Suprapubic skin (tissue), 4 donors: ENCODE results near the gene ZNF329. TPM values are rescaled to one million over a fixed set of nuclear protein-coding genes. Genes with fewer than 3 reads are reported as not detected.

Experiments used
- DNase-seq, 2 donors: peaks; one replicate each; pipeline ENCODE4 v3.0.0-alpha.2; 2019; ENCODE audit warnings: low spot score in 2 of 2
- H3K27ac ChIP-seq: fragments of 200-600 bp; sonication (generic); one replicate; pipeline ENCODE4 v1.5.1; 2019
- H3K27me3 ChIP-seq: fragments of 200-600 bp; sonication (generic); one replicate; pipeline ENCODE4 v1.5.1; 2019
- H3K36me3 ChIP-seq: fragments of 200-600 bp; sonication (generic); one replicate; pipeline ENCODE4 v1.5.1; 2019
- H3K4me1 ChIP-seq: fragments of 200-600 bp; sonication (generic); one replicate; pipeline ENCODE4 v1.5.1; 2019
- H3K4me3 ChIP-seq: fragments of 200-600 bp; sonication (generic); one replicate; pipeline ENCODE4 v1.5.1; 2019; ENCODE audit warnings: mild to moderate bottlenecking
- H3K9me3 ChIP-seq: fragments of 200-600 bp; sonication (generic); one replicate; pipeline ENCODE4 v1.5.1; 2019
- EP300 ChIP-seq: sonication (generic); formaldehyde crosslinking; IDR thresholded peaks from one replicate; pipeline ENCODE4 v1.6.1; 2017; ENCODE audit warnings: antibody characterized with exemption
- POLR2A ChIP-seq, 2 donors: fragments of 450-650 bp; IDR thresholded peaks; one replicate each; pipeline ENCODE4 v1.6.1; 2017; ENCODE audit warnings: antibody characterized with exemption in 2 of 2, mild to moderate bottlenecking in 2 of 2, moderate library complexity in 2 of 2
- POLR2AphosphoS5 ChIP-seq, 3 donors: sonication (generic); formaldehyde crosslinking; IDR thresholded peaks; one replicate each; pipeline ENCODE4 v1.6.1; 2017; ENCODE audit warnings: antibody characterized with exemption in 3 of 3
- WGBS: methylation state at CpG from one replicate; pipeline ENCODE4 v1.1.5; 2018; 5-methylcytosine and 5-hydroxymethylcytosine counted together
- total RNA-seq, 4 donors: library from RNA; depleted of rRNA; stranded (reverse); fragments of >200 nt; gene quantifications; one replicate each; pipeline ENCODE4 v1.1.0, GENCODE V29; 2016
- TF ChIP-seq, protein P1 (sequence below), 2 donors: fragments of 200-600 bp in 1 of 2; fragments of 450-650 bp in 1 of 2; sonication (generic) in 1 of 2; IDR thresholded peaks; one replicate each; pipeline ENCODE4 v1.5.1; 2016 to 2019; ENCODE audit warnings: antibody characterized with exemption in 2 of 2, mild to moderate bottlenecking in 1 of 2, moderate library complexity in 1 of 2

Gene ZNF329
- total RNA-seq, 4 donors from 2014 or later: 6.5 to 11.6 (median 9.9) TPM

DNA sequence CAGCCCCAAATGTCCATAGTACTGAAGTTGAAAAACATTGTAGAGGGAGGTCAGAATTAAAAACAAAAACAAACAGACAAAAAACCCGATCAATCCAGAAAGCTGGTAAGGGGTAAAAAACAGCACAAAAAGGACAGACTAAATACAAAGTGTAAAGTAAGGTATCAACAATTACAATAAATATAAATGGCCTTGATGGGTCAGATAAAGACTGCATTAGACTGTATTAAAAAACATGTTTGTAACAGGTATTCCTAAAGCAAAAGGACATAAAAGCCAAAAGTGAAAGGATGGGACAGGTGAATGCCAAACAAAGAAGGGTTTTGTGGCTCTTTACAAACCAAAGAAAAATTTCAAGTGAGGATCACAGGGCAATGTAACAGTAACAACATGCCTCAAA is 16.3 kb downstream of the ZNF329 start:
- WGBS: 96% methylated on average over 1 of the region's 1 CpG
- no peak overlapping the region for H3K27ac ChIP-seq
- H3K27me3 ChIP-seq: no peaks in the 10 kb centered on the region
- H3K9me3 ChIP-seq: peaks cover 80% of the 10 kb centered on the region
- TF ChIP-seq POLR2AphosphoS5 (IDR thresholded peaks at IDR 0.05) (no peak), EP300 (no peak), POLR2A (IDR thresholded peaks at IDR 0.05) (no peak)
- TF ChIP-seq, protein P1, sequence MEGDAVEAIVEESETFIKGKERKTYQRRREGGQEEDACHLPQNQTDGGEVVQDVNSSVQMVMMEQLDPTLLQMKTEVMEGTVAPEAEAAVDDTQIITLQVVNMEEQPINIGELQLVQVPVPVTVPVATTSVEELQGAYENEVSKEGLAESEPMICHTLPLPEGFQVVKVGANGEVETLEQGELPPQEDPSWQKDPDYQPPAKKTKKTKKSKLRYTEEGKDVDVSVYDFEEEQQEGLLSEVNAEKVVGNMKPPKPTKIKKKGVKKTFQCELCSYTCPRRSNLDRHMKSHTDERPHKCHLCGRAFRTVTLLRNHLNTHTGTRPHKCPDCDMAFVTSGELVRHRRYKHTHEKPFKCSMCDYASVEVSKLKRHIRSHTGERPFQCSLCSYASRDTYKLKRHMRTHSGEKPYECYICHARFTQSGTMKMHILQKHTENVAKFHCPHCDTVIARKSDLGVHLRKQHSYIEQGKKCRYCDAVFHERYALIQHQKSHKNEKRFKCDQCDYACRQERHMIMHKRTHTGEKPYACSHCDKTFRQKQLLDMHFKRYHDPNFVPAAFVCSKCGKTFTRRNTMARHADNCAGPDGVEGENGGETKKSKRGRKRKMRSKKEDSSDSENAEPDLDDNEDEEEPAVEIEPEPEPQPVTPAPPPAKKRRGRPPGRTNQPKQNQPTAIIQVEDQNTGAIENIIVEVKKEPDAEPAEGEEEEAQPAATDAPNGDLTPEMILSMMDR (IDR thresholded peaks at IDR 0.05): no peak
- H3K36me3 ChIP-seq: peaks cover 100% of the 10 kb centered on the region
- no peak overlapping the region for H3K4me3 ChIP-seq
- H3K4me1 ChIP-seq: no peaks in the 10 kb centered on the region
- no peak for DNase-seq

- Histone ChIP-seq H3K9me3 (peaks cover 88% of the 10 kb centered on the region), H3K36me3 (peaks cover 86% of the 10 kb centered on the region), H3K27me3 (no peaks in the 10 kb centered on the region), H3K27ac (no peak overlapping the region), H3K4me3 (no peak overlapping the region), H3K4me1 (no peaks in the 10 kb centered on the region)
- no peak for DNase-seq
- no peak for TF ChIP-seq EP300
- TF ChIP-seq POLR2AphosphoS5 (IDR thresholded peaks at IDR 0.05): no peak
- TF ChIP-seq, protein P1 (IDR thresholded peaks at IDR 0.05): no peak
- no peak for TF ChIP-seq POLR2A (IDR thresholded peaks at IDR 0.05)
- 99% methylated on average over 3 of the region's 3 CpGs for WGBS
These were observed 21.3 kb downstream of the ZNF329 start for GRCh38 chr19:58129284-58129683.

GRCh38 chr19:58128041-58128685 is 22.4 kb downstream of the ZNF329 start:
- no peaks in the 10 kb centered on the region for H3K27me3 ChIP-seq
- no peak overlapping the region for H3K27ac ChIP-seq
- no peak overlapping the region for H3K4me3 ChIP-seq
- WGBS: 92% methylated on average over 12 of the region's 12 CpGs
- DNase-seq: no peak
- H3K9me3 ChIP-seq: peaks cover 93% of the 10 kb centered on the region
- no peak for TF ChIP-seq POLR2AphosphoS5 (IDR thresholded peaks at IDR 0.05)
- TF ChIP-seq EP300: no peak
- TF ChIP-seq, protein P1 (IDR thresholded peaks at IDR 0.05): no peak
- no peak for TF ChIP-seq POLR2A (IDR thresholded peaks at IDR 0.05)
- no peaks in the 10 kb centered on the region for H3K4me1 ChIP-seq
- H3K36me3 ChIP-seq: peaks cover 75% of the 10 kb centered on the region

DNA sequence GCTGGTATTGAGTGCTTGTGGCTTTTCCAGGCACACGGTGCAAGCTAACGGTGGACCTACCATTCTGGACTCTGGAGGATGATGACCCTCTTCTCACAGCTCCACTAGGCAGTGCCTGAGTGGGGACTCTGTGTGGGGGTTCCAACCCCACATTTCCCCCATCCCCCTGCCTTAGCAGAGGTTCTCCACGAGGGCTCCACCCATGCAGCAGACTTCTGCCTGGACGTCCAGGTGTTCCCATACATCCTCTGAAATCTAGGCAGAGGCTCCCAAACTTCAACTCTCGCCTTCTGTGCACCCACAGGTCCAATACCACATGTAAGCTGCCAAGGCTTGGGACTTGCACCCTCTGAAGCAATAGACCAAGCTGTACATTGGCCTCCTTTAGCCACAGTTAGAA is 27.2 kb downstream of the ZNF329 start:
- TF ChIP-seq POLR2AphosphoS5 (IDR thresholded peaks at IDR 0.05): no peak
- TF ChIP-seq POLR2A (IDR thresholded peaks at IDR 0.05): no peak
- Histone ChIP-seq H3K36me3 (peaks cover 27% of the 10 kb centered on the region), H3K4me3 (no peak overlapping the region), H3K4me1 (no peaks in the 10 kb centered on the region), H3K27ac (no peak overlapping the region), H3K9me3 (peaks cover 89% of the 10 kb centered on the region), H3K27me3 (no peaks in the 10 kb centered on the region)
- no peak for DNase-seq
- 78% methylated on average over 5 of the region's 5 CpGs for WGBS

GRCh38 chr19:58118979-58119733 is 31.4 kb downstream of the ZNF329 start:
- TF ChIP-seq EP300 (no peak), POLR2AphosphoS5 (IDR thresholded peaks at IDR 0.05) (no peak), POLR2A (IDR thresholded peaks at IDR 0.05) (no peak)
- TF ChIP-seq, protein P1 (IDR thresholded peaks at IDR 0.05): no peak
- Histone ChIP-seq H3K27ac (no peak overlapping the region), H3K36me3 (no peaks in the 10 kb centered on the region), H3K4me1 (no peaks in the 10 kb centered on the region), H3K27me3 (peaks cover 14% of the 10 kb centered on the region), H3K4me3 (no peak overlapping the region), H3K9me3 (peaks cover 80% of the 10 kb centered on the region)
- WGBS: 88% methylated on average over 5 of the region's 5 CpGs
- DNase-seq: no peak
